ENCODE results near the gene KCNQ1.

KCNQ1 gene

DNA sequence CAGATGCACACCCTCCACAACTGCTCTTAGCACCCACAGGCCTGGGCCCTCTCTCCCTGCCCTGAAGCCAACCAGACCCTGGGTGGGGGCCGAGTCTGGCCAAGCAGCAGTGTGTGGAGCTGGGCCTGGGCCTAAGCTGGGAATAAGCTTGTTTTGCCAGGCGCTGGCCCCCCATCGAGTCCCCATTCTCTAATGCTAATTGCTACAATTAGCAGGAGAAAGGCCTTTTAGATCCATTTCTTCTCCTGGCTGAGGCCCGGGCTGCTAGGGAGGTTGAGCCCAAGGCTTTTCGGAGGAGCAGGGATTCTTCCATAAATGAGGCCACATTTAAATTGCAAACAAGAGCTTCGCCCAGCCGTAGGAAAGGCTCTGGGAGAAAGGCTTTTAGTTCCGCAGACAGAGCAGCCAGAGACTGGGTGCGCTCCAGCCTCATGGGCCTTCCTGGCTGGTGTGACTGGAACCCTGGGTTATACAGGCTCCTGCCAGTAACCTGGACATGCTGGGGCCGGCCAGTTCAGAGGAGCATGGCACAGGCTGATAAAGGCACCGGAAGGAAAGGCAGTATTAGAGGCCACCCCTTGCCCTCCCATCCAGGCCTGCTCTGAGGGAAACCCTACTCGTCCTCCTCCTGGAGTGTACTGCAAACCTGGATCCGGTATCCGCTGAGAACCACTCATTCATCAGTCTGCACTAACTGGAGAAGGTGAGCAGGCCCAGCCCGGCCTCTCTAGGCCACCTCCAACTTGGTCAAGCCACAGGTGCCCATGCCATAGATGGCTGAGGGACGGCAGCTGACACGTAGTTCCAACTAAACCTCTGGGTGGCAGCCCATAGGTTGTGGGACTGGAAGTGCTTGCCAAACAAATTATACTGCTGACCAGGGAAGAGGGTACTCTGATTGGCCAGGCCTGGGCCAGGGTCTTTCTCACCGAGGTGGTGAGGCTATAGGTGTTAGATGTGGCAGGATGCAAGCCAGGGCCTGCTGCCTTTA, 248.8 kb downstream of the KCNQ1 start:
- no peak for DNase-seq

GRCh38 chr11:2694495-2694894, 249.7 kb downstream of the KCNQ1 start:
- DNase-seq = no peak

- no peak for DNase-seq
These were observed 250.5 kb downstream of the KCNQ1 start for GRCh38 chr11:2694995-2695939.

- no peak for DNase-seq
These were observed 251.6 kb downstream of the KCNQ1 start for GRCh38 chr11:2696455-2696854.

- no peak for DNase-seq
These were observed 253.1 kb downstream of the KCNQ1 start for GRCh38 chr11:2697866-2698265.

- DNase-seq = no peak
These were observed 253.8 kb downstream of the KCNQ1 start for GRCh38 chr11:2698386-2699184.

DNA sequence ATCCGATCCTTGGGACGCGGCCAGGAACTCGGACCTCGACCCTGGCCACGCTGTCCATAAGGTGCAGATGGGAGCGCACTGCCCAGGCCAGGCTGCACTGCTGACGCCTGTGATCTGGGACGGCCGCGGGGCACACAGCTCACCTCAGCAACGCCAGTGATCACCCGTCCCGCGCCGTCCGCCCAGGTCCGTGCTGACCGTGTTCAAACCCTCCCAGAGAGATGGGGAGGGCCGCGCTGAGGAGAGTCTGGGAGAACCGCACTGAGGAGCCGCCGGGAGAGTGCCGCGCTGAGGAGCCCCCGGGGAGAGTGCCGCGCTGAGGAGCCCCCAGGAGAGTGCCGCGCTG, 254.3 kb downstream of the KCNQ1 start:
- no peak for DNase-seq

GRCh38 chr11:2699531-2700414, 255.0 kb downstream of the KCNQ1 start, which contains the start of gene KCNQ1OT1:
Gene KCNQ1OT1, minus strand, starts transcription at chr11:2699994.
- peak; percentile 80 for DNase-seq

DNA sequence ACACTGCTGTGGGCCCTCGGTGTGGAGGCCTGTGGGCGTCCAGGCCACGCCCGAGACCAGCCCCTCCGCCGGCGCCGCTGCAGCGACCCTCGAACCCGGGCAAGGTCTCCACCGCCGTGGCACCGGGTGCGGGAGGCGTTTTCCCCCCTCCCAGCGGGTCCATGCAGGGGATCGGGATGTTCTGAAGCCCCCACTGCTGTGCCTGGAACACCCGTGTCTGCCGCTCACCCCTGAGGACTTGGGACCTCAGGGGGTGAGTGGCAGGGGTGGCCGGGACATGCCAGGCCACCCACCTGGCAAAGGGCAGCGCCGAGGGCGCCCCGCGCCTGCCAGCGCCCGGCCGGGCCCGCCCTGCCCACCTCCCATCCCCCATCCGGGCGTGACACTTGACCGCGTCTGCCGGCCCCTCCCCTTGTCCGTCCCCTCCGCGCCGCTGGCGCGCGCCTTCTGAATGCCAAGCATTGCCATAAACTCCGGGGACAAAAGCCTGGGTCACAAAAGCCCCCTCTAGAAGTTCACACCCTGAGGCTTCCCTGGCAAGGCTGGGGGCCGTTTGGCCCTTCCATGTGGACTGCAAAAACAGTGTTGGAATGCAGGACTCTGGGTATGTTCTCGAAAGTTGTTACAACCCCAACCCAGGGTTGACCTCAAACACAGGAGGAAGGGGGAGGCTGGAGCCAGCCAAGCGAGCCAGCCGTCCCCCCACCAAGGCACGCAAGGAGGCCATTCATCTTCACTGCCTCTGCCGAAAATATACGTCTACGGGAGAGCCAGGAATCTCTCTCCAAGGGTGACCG, 255.8 kb downstream of the KCNQ1 start:
- DNase-seq = no peak

- no peak for DNase-seq
These were observed 256.4 kb downstream of the KCNQ1 start for GRCh38 chr11:2701230-2701629.

GRCh38 chr11:2701898-2702434, 257.2 kb downstream of the KCNQ1 start:
- DNase-seq = no peak

DNA sequence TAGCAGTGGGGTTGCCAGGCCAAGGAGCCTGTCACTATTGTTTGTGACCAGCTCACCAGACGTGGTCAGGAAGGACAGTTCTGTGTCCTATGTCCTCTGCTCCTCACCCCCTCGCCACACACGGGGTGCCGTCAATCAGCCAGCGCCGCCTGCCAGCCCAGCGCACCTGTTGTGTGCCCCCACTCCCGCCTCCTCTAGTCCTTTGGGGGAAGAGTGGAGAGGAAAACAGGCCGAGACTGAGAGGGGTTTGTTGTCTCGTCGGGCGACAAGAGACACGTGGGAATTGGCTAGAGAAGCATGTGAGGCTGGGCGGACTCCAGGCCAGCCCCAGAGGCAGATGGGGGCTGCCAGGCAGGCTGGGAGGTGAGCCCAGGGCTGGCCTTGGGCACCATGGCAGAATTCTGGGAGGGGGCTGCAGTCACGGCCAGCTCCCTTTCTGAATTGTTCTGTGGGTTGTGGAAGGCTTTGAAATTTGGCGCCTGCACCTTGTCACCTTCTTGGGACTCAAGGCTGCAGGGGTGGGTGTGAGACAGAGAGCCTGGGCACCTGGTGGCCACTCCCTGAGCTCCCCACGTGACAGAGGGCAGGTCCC, 258.1 kb downstream of the KCNQ1 start:
- no peak for DNase-seq

DNA sequence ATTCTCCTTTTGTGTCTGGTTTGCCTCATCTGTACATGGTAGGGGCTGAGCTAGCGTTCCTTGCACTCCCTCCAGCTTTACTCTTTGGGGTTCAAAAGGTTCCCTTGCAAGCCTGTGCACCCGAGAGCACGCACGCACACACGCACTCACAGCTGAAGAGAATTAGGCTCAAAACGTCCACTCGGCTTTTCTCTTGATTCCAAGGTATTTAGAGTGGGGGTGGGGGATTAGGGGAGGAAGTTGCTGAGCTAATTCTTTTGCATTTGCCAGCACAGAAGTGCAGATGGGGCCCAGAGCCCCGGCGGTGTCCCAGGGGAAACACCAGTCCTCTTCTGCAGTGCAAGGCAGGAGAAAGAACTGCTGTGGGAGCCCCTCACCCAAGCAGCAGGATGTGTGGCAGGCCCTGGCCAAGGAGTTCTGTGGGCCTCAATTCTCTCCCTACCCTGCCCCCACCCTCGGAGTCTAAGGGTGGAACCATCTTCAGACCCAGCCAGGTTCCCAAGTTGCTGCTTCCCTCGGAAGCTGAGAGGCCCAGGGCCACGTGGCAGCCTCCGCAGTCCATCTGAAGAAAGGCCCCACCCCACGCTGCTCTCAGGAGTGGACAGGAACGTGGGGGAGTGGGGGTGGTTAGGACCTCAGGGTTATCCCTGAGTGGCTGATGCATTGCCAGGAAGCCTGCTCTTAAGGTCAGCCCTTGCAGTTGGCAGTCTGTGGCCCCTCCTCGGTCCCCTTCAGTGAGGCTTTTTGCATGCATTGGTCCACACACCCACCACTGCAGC, 258.7 kb downstream of the KCNQ1 start:
- no peak for DNase-seq

GRCh38 chr11:2704356-2704755, 259.5 kb downstream of the KCNQ1 start:
- no peak for DNase-seq

DNA sequence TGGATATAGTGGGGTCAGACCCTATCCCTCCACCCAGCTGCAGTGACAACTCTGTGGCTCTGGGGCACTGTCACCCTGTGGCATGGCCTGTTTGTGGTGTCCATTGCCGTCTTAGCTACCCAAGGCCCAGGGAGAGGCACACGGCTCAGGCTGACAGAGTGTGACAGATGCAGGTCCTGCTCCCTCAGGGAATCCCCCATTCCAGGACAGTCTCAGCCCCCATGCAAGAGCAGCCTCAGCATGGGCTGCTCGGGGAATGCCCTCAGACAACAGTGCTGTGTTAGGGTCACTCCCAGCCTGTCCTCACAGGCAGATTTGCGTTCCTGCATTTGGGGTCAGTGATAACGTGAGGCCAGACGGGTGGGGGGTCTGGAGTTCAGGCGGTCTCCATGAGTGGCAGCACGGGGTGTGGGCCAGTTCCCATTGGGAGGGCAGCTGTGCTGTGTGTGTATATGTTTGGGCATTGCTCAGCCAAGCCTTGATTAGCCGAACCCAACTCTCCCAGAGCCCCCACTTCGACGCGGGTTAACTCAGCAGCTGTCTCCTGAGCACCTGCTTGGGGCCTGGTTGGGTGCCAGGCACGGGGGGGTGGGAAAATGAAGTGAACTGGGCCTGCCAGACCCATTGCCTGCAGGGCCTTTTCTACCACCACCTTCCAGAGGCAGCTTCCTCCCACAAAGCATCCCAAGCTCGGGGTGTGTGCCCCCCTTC, 260.2 kb downstream of the KCNQ1 start:
- no peak for DNase-seq

DNA sequence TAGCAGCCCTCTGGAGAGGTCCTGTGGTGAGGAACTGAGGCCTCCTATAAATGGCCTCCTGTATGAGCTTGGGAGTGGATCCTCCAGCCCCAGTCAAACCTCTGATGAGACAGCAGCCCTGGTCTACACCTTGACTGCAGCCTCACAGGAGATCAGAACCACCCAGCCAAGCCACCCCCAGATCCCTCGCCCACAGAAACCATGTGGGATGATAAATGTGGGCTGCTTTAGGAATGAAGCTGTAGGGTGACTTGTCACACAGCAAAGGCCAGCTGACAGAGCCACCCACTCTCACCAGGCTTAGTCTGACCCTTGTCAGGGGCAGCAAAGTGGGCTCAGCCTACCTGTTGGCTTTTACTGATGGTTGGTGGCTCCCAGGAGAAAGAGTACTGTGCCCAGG, 261.5 kb downstream of the KCNQ1 start:
- DNase-seq = no peak

DNA sequence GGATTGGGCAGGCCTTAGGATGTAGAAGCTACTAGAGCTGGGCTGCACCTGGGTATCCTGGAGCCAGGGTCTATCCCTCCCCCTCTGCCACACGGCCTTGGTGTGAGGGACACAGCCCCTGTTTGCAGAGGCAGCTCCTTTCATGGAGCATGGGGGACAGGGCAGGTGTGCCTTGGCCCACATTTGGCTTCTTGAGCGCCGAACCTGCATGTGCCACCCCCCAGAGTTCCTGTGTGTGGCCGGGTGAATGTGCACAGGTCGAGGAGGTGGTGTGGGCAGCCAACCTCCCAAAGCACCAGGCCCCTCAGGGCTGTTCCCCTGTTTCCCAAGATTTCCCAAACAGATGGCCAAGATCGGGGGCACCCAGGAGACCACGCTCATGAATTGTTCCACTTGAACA, 262.9 kb downstream of the KCNQ1 start:
- DNase-seq = no peak

DNA sequence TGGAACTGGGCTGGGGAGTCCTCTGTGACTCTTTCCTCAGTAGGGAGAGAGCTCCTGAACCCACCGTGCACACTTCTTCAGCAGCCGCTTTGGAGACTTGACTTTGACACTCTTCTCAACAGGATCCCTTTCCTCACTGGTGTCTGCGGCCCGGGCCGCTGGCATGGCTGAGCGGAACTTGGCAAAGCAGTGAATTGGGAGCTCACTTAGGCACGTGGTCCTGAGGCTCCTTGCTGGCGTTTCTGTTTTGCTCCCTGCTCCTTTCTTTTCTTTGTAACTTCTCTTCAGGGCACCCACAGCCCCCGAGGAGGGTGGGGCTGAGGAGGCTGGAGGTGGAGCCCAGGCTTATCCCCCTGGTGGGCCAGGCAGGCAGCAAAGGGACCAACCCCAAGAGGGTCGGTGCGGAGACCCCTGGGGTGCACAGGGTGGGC, 263.4 kb downstream of the KCNQ1 start:
- DNase-seq = no peak
